H1 (cell line): ENCODE results near the gene PROKR1. TPM values are rescaled to one million over a fixed set of nuclear protein-coding genes. Genes with fewer than 3 reads are reported as not detected.

Experiments
- CTCF ChIA-PET: fragments of 300-600 bp; sonication (Branson Sonifier 250); formaldehyde crosslinking; loops from one replicate; lab custom pipeline; 2021; ENCODE audit not compliant: partially characterized antibody; lab: Charles Lee
- POLR2A ChIA-PET: fragments of 300-600 bp; sonication (Branson Sonifier 250); formaldehyde crosslinking; loops from one replicate; lab custom pipeline; 2021; ENCODE audit warnings: inconsistent platforms; ENCODE audit not compliant: partially characterized antibody; lab: Charles Lee
- DNase-seq, 2 experiments: peaks; one replicate each; pipeline versions ENCODE4 v3.0.0 to v3.0.0-alpha.2; 2010 to 2022; ENCODE audit warnings: low spot score in 2 of 2, low read depth in 1 of 2, mixed read lengths in 1 of 2
- FAIRE-seq: peaks from 2 replicates; lab custom pipeline; 2011; peaks lifted over from hg19 to GRCh38; lab: Jason Lieb, UNC
- H2AFZ ChIP-seq: 2 replicates; pipeline ENCODE4 v1.8.1; 2012; ENCODE audit warnings: low read length, inconsistent platforms
- H2AK5ac ChIP-seq: 2 replicates; pipeline ENCODE4 v1.6.1; 2013; ENCODE audit warnings: low read depth, low read length
- H2BK120ac ChIP-seq: replicated peaks from 2 replicates; pipeline ENCODE3; 2013; ENCODE audit warnings: low read depth, low read length, inconsistent platforms
- H2BK12ac ChIP-seq: 2 replicates; pipeline ENCODE4 v1.6.1; 2013; ENCODE audit warnings: low read depth, low read length
- H2BK15ac ChIP-seq: 2 replicates; pipeline ENCODE4 v1.6.1; 2013; ENCODE audit warnings: low read length
- H2BK20ac ChIP-seq: 2 replicates; pipeline ENCODE4 v1.6.1; 2013; ENCODE audit warnings: low read length
- H2BK5ac ChIP-seq: 2 replicates; pipeline ENCODE4 v1.6.1; 2013; ENCODE audit warnings: low read depth, low read length
- H3K14ac ChIP-seq: 2 replicates; pipeline ENCODE4 v1.6.1; 2013; ENCODE audit warnings: inconsistent platforms; ENCODE audit not compliant: insufficient read length
- H3K18ac ChIP-seq: 2 replicates; pipeline ENCODE4 v1.6.1; 2013; ENCODE audit warnings: low read length; ENCODE audit errors: extremely low read depth
- H3K23ac ChIP-seq: 2 replicates; pipeline ENCODE4 v1.6.1; 2013; ENCODE audit warnings: inconsistent platforms; ENCODE audit not compliant: insufficient read length
- H3K23me2 ChIP-seq: 2 replicates; pipeline ENCODE4 v1.6.1; 2013; ENCODE audit warnings: low read depth, low read length
- H3K27ac ChIP-seq: 2 replicates; pipeline ENCODE4 v1.6.1; 2011; ENCODE audit warnings: low read depth, low read length, inconsistent platforms
- H3K27me3 ChIP-seq, 4 experiments: replicated peaks in 1 of 4; 1 replicate in 1 of 4; 2 replicates in 3 of 4; pipeline versions ENCODE4 v1.6.1 to v1.8.1; 2011 to 2013; ENCODE audit warnings: low read length in 3 of 4, mild to moderate bottlenecking in 3 of 4, inconsistent platforms in 2 of 4, mixed read lengths in 2 of 4, moderate library complexity in 1 of 4; ENCODE audit not compliant: control insufficient read depth in 3 of 4, insufficient read depth in 3 of 4; ENCODE audit errors: extremely low read depth in 1 of 4
- H3K36me3 ChIP-seq, 4 experiments: 2 replicates each; pipeline versions ENCODE4 v1.6.1 to v1.8.1; 2011 to 2013; ENCODE audit warnings: mild to moderate bottlenecking in 4 of 4, low read length in 3 of 4, moderate library complexity in 2 of 4, control low read depth in 1 of 4, inconsistent platforms in 1 of 4; ENCODE audit not compliant: insufficient read depth in 4 of 4, control insufficient read depth in 2 of 4
- H3K4ac ChIP-seq: replicated peaks from 2 replicates; pipeline ENCODE3; 2013; ENCODE audit warnings: low read length, low read depth, mixed read lengths, inconsistent platforms; ENCODE audit not compliant: insufficient read length
- H3K4me1 ChIP-seq, 4 experiments: replicated peaks in 1 of 4; 1 replicate in 1 of 4; 2 replicates in 3 of 4; pipeline versions ENCODE4 v1.6.1 to v1.8.1; 2011 to 2013; ENCODE audit warnings: low read length in 3 of 4, inconsistent platforms in 2 of 4, mixed read lengths in 1 of 4; ENCODE audit not compliant: insufficient read depth in 4 of 4, control insufficient read depth in 3 of 4
- H3K4me2 ChIP-seq, 2 experiments: 2 replicates each; pipeline versions ENCODE4 v1.6.1 to v1.8.1; 2011 to 2013; ENCODE audit warnings: low read depth in 2 of 2, low read length in 2 of 2, control low read depth in 1 of 2, inconsistent platforms in 1 of 2, mild to moderate bottlenecking in 1 of 2; ENCODE audit not compliant: insufficient read depth in 1 of 2
- H3K4me3 ChIP-seq, 4 experiments: fragments of 200-600, 300-600 bp in 1 of 4; sonication (generic), shearing (Covaris generic), sonication (Bioruptor Twin) in 1 of 4; 2 replicates each; pipeline versions ENCODE4 v1.5.1 to v1.8.1; 2011 to 2016; ENCODE audit warnings: low read length in 4 of 4, low read depth in 3 of 4, control low read depth in 2 of 4, inconsistent platforms in 2 of 4, mild to moderate bottlenecking in 2 of 4, mixed read lengths in 1 of 4, moderate library complexity in 1 of 4; ENCODE audit not compliant: insufficient read depth in 2 of 4; ENCODE audit errors: extremely low read depth in 1 of 4
- H3K56ac ChIP-seq: replicated peaks from 2 replicates; pipeline ENCODE3; 2013; ENCODE audit warnings: low read depth, mild to moderate bottlenecking, mixed read lengths, low read length, inconsistent platforms; ENCODE audit not compliant: insufficient read length
- H3K79me1 ChIP-seq: 2 replicates; pipeline ENCODE4 v1.6.1; 2013; ENCODE audit warnings: low read depth, low read length, control low read depth
- H3K79me2 ChIP-seq, 2 experiments: 2 replicates each; pipeline versions ENCODE4 v1.6.1 to v1.8.1; 2012 to 2013; ENCODE audit warnings: low read length in 2 of 2, mild to moderate bottlenecking in 2 of 2, inconsistent platforms in 1 of 2; ENCODE audit not compliant: insufficient read depth in 2 of 2, control insufficient read depth in 1 of 2
- H3K9ac ChIP-seq, 4 experiments: replicated peaks in 1 of 4; 1 replicate in 1 of 4; 2 replicates in 3 of 4; pipeline versions ENCODE4 v1.6.1 to v1.8.1; 2011 to 2013; ENCODE audit warnings: low read depth in 3 of 4, low read length in 3 of 4, control low read depth in 2 of 4, mild to moderate bottlenecking in 2 of 4, moderate library complexity in 2 of 4, inconsistent platforms in 1 of 4; ENCODE audit errors: extremely low read depth in 1 of 4
- H3K9me3 ChIP-seq, 2 experiments: 2 replicates each; pipeline versions ENCODE4 v1.6.1 to v1.8.1; 2012 to 2013; ENCODE audit warnings: mild to moderate bottlenecking in 2 of 2, moderate library complexity in 2 of 2, control low read depth in 1 of 2, inconsistent platforms in 1 of 2, low read depth in 1 of 2, low read length in 1 of 2, mixed read lengths in 1 of 2; ENCODE audit not compliant: insufficient read depth in 2 of 2
- H4K20me1 ChIP-seq, 2 experiments: replicated peaks in 1 of 2; 2 replicates each; pipeline versions ENCODE3 to v1.8.1; 2011 to 2013; ENCODE audit warnings: inconsistent platforms in 2 of 2, low read length in 2 of 2, mild to moderate bottlenecking in 1 of 2; ENCODE audit not compliant: insufficient read depth in 2 of 2, control insufficient read depth in 1 of 2
- H4K5ac ChIP-seq: 2 replicates; pipeline ENCODE4 v1.6.1; 2013; ENCODE audit warnings: low read length, low read depth, mixed read lengths, inconsistent platforms; ENCODE audit not compliant: insufficient read length
- H4K8ac ChIP-seq: 2 replicates; pipeline ENCODE4 v1.8.0; 2013; ENCODE audit warnings: mild to moderate bottlenecking, moderate library complexity, low read length, inconsistent platforms; ENCODE audit not compliant: insufficient read depth; ENCODE audit errors: extremely low read depth
- H4K91ac ChIP-seq: replicated peaks from 2 replicates; pipeline ENCODE3; 2013; ENCODE audit warnings: low read length, mixed read lengths, inconsistent platforms; ENCODE audit not compliant: insufficient read length
- ATF3 ChIP-seq: IDR thresholded peaks from 2 replicates; pipeline ENCODE4 v1.6.1; 2011; ENCODE audit warnings: low read depth, mild to moderate bottlenecking, low read length; ENCODE audit not compliant: insufficient read depth
- CEBPB ChIP-seq: IDR thresholded peaks from 2 replicates; pipeline ENCODE4 v1.6.1; 2012; ENCODE audit warnings: low read depth, low read length
- CHD1 ChIP-seq: IDR thresholded peaks from 2 replicates; pipeline ENCODE4 v1.6.1; 2012; ENCODE audit warnings: low read depth, low read length, improper control_type of control experiment
- POLR2AphosphoS5 ChIP-seq: IDR thresholded peaks from 2 replicates; pipeline ENCODE4 v1.6.1; 2011; ENCODE audit warnings: low read depth, low read length
- RXRA ChIP-seq: IDR thresholded peaks from 2 replicates; pipeline ENCODE4 v1.6.1; 2011; ENCODE audit warnings: low read depth, mild to moderate bottlenecking, low read length, moderate library complexity; ENCODE audit not compliant: insufficient read depth
- SAP30 ChIP-seq: fragments of 300-600 bp; sonication (generic); IDR thresholded peaks from 2 replicates; pipeline ENCODE4 v1.7.1; 2012; ENCODE audit warnings: low read length, moderate library complexity, mild to moderate bottlenecking, inconsistent platforms; ENCODE audit not compliant: insufficient read depth, insufficient replicate concordance
- TBP ChIP-seq: IDR thresholded peaks from 2 replicates; pipeline ENCODE4 v1.6.1; 2011; ENCODE audit warnings: low read depth, low read length, improper control_type of control experiment
- TCF12 ChIP-seq: IDR thresholded peaks from 2 replicates; pipeline ENCODE4 v1.6.1; 2011; ENCODE audit warnings: low read depth, mild to moderate bottlenecking, low read length
- WGBS, 2 experiments: shearing (Covaris generic) in 1 of 2; methylation state at CpG; one replicate each; pipeline versions ENCODE4 v1.1.6 to v1.1.7; 2013 to 2015; ENCODE audit warnings: low lambda C conversion rate in 2 of 2, mixed read lengths in 2 of 2, inconsistent platforms in 1 of 2, low coverage in 1 of 2, missing lambda C conversion rate in 1 of 2; ENCODE audit not compliant: insufficient replicate concordance in 2 of 2, insufficient coverage in 1 of 2, insufficient read length in 1 of 2; ENCODE audit errors: extremely low coverage in 1 of 2, missing lambda C conversion rate in 1 of 2; 5-methylcytosine and 5-hydroxymethylcytosine counted together
- polyA plus RNA-seq, 7 experiments: library from polyadenylated mRNA; depleted of rRNA in 3 of 7; stranded (reverse) in 5 of 7; unstranded in 2 of 7; fragments of >200 nt in 5 of 7; fragments of 200-250 nt in 2 of 7; gene quantifications; 1 replicate in 5 of 7; 2 replicates in 1 of 7; 4 replicates in 1 of 7; pipeline versions ENCODE4 v1.2.1 to v1.2.3, GENCODE V29; 2011 to 2013; ENCODE audit warnings: missing spikeins in 2 of 7, mixed read lengths in 2 of 7
- total RNA-seq: library from RNA; stranded (reverse); fragmentation: NEBNext Ultra II Directional; extraction: Animal tissue kit (Norgen Biotek cat#: 25700); gene quantifications from 2 replicates; pipeline ENCODE4 v1.2.1, GENCODE V29; 2021

Gene PROKR1
- total and polyA plus RNA-seq, 2 of the 8 experiments (the other 6 are each of a cell fraction or from before 2014, with no cell fraction given), result 1.8 to 3.9 TPM

- peak overlapping the region; percentile 38 for H2BK20ac ChIP-seq
- H3K27ac ChIP-seq, result no peak overlapping the region
- H3K4me1 ChIP-seq, result peaks cover 0 to 16% (median 4%) of the 10 kb centered on the region in 4 experiments; a peak in 3 of 7 replicates
- no peak overlapping the region for H3K23ac ChIP-seq
- H2AK5ac ChIP-seq, result no peak overlapping the region
- no peak overlapping the region for H3K4me3 ChIP-seq
- no peak overlapping the region for H2BK15ac ChIP-seq
- no peak overlapping the region for H3K14ac ChIP-seq
- H3K4me2 ChIP-seq, result no peak overlapping the region
- H2AFZ ChIP-seq, result no peak overlapping the region
- H3K79me2 ChIP-seq, result no peaks in the 10 kb centered on the region
- no peak overlapping the region for H3K4ac ChIP-seq
- H3K9me3 ChIP-seq, result peaks cover 4 to 5% of the 10 kb centered on the region in 2 experiments; a peak in 3 of 4 replicates
- no peak overlapping the region for H3K9ac ChIP-seq
- no peak overlapping the region for H3K56ac ChIP-seq
- FAIRE-seq (no peak), DNase-seq (no peak)
- H4K8ac ChIP-seq, result no peak overlapping the region
- ChIA-PET POLR2A (no interaction called here), CTCF (interaction anchor here (0.7 to 1.3 kb wide), 3 partner anchors 30 to 231 kb away, joined by 3 read pairs; no protein-coding TSS in a partner anchor)
- WGBS, 2 experiments, result 90% methylated on average over 1 of the region's 1 CpG; no CpG with 5 or more reads in 1 of the 2 experiments
- no peak overlapping the region for H2BK12ac ChIP-seq
- no peaks in the 10 kb centered on the region for H3K23me2 ChIP-seq
- no peak overlapping the region for H2BK5ac ChIP-seq
- no peak overlapping the region for H4K5ac ChIP-seq
- no peak overlapping the region for H3K18ac ChIP-seq
- no peaks in the 10 kb centered on the region; a peak in 2 of 8 replicates for H3K36me3 ChIP-seq
- H4K20me1 ChIP-seq, result no peaks in the 10 kb centered on the region
- H2BK120ac ChIP-seq, result no peak overlapping the region
- peak overlapping the region; percentile 25 for H4K91ac ChIP-seq
- H3K79me1 ChIP-seq, result no peaks in the 10 kb centered on the region
- H3K27me3 ChIP-seq, result no peaks in the 10 kb centered on the region
- TF ChIP-seq ATF3 (no peak), TCF12 (no peak), CHD1 (no peak), CEBPB (no peak), SAP30 (no peak), RXRA (no peak), POLR2AphosphoS5 (no peak), TBP (no peak)
Observed at GRCh38 chr2:68692511-68692910, 49.1 kb downstream of the PROKR1 start.
